ENCODE data around the gene ABCC4. TPM values are rescaled to one million over a fixed set of nuclear protein-coding genes. Genes with fewer than 3 reads are reported as not detected.

The ABCC4 gene
- total and polyA plus RNA-seq, 9 of the 15 experiments (the other 6 are each of a cell fraction or from before 2014, with no cell fraction given): 9.4 to 46.1 (median 25.4) TPM

- no peak for TF ChIP-seq ATF2 (CRISPR knock-in tag; IDR thresholded peaks at IDR 0.05)
- no peak for TF ChIP-seq YY1 (IDR thresholded peaks at IDR 0.05; ENCODE audit: borderline replicate concordance in 1 of 3, control insufficient read depth in 1 of 3, extremely low read depth in 1 of 3, insufficient read depth in 3 of 3, insufficient read length in 1 of 3, insufficient replicate concordance in 2 of 3, low read depth in 1 of 3, low read length in 2 of 3)
- TF ChIP-seq HEY1 (CRISPR knock-in tag; IDR thresholded peaks at IDR 0.05; ENCODE audit: borderline replicate concordance): no peak
- peak in 1 of 2 experiments; percentile 48 for TF ChIP-seq E2F6 (IDR thresholded peaks at IDR 0.05; ENCODE audit: borderline replicate concordance in 1 of 2, extremely low read depth in 1 of 2, insufficient read depth in 1 of 2, insufficient read length in 1 of 2, low read depth in 1 of 2, low read length in 1 of 2, poor library complexity in 1 of 2, severe bottlenecking in 1 of 2)
- no peak for TF ChIP-seq MYBL2 (IDR thresholded peaks at IDR 0.05; ENCODE audit: low read depth)
- no peak for TF ChIP-seq MYBL2 (CRISPR knock-in tag; IDR thresholded peaks at IDR 0.05; ENCODE audit: borderline replicate concordance)
- peak; percentile 53 for TF ChIP-seq VEZF1 (CRISPR knock-in tag; IDR thresholded peaks at IDR 0.05)
- 0 out of 2 replicates have a peak, but pooled peaks have one; percentile 3 for TF ChIP-seq ZNF395 (CRISPR knock-in tag; IDR thresholded peaks at IDR 0.05)
- peak in 1 of 2 experiments; percentile 21; a peak in 1 of 4 replicates for TF ChIP-seq HDAC1 (IDR thresholded peaks at IDR 0.05)
- TF ChIP-seq USF2 (CRISPR knock-in tag; IDR thresholded peaks at IDR 0.05): no peak
- no peak for TF ChIP-seq GMEB1 (CRISPR knock-in tag; IDR thresholded peaks at IDR 0.05)
- no peak for TF ChIP-seq ZNF639 (CRISPR knock-in tag; conservative IDR thresholded peaks at IDR 0.05 in 1 of 2, IDR thresholded peaks at IDR 0.05 in 1 of 2)
- TF ChIP-seq GATAD2B (IDR thresholded peaks at IDR 0.05; ENCODE audit: borderline replicate concordance): no peak
- 0 out of 2 replicates have a peak, but pooled peaks have one; percentile 10 for TF ChIP-seq SMARCA4 (IDR thresholded peaks at IDR 0.05)
- TF ChIP-seq EP400 (IDR thresholded peaks at IDR 0.05): peak; percentile 27; the same call in 1 of the 2 replicates
Observed at GRCh38 chr13:95300625-95301182, 547 bp downstream of the ABCC4 start (continued).

Measured in K562 (cell line).